Keratinocyte (primary cell): ENCODE data around the gene KDF1. TPM values are rescaled to one million over a fixed set of nuclear protein-coding genes. Genes with fewer than 3 reads are reported as not detected.

Experiments
- DNase-seq: peaks from one replicate; pipeline ENCODE4 v3.0.0-alpha.2; 2011; ENCODE audit warnings: low read depth, missing footprints, low spot score
- FAIRE-seq: peaks from 2 replicates; lab custom pipeline; 2011; peaks lifted over from hg19 to GRCh38; lab: Jason Lieb, UNC
- H2AFZ ChIP-seq: 2 replicates; pipeline ENCODE4 v1.6.0; 2012; ENCODE audit warnings: low read length, control low read depth, inconsistent platforms; ENCODE audit not compliant: control insufficient read depth
- H3K27ac ChIP-seq: 2 replicates; pipeline ENCODE4 v1.5.1; 2011; ENCODE audit warnings: low read length; ENCODE audit not compliant: control insufficient read depth, insufficient read depth
- H3K27me3 ChIP-seq: 3 replicates; pipeline ENCODE4 v1.6.0; 2011; ENCODE audit warnings: low read length; ENCODE audit not compliant: control insufficient read depth, insufficient read depth; ENCODE audit errors: extremely low read depth
- H3K36me3 ChIP-seq, 2 experiments: 2 replicates in 1 of 2; 3 replicates in 1 of 2; pipeline ENCODE4 v1.5.1; 2011; ENCODE audit warnings: low read length in 2 of 2, mild to moderate bottlenecking in 1 of 2; ENCODE audit not compliant: control insufficient read depth in 2 of 2, insufficient read depth in 2 of 2; ENCODE audit errors: extremely low read depth in 1 of 2
- H3K4me1 ChIP-seq: 3 replicates; pipeline ENCODE4 v1.5.1; 2011; ENCODE audit warnings: low read length; ENCODE audit not compliant: control insufficient read depth, insufficient read depth; ENCODE audit errors: extremely low read depth
- H3K4me2 ChIP-seq: 3 replicates; pipeline ENCODE4 v1.6.0; 2011; ENCODE audit warnings: low read depth, low read length; ENCODE audit not compliant: control insufficient read depth, insufficient read depth; ENCODE audit errors: extremely low read depth
- H3K4me3 ChIP-seq, 3 experiments: fragments of 200-600 bp in 1 of 3; sonication (generic) in 1 of 3; 2 replicates in 2 of 3; 3 replicates in 1 of 3; pipeline ENCODE4 v1.5.1; 2011 to 2016; ENCODE audit warnings: low read length in 3 of 3, mild to moderate bottlenecking in 3 of 3, control low read depth in 2 of 3, inconsistent platforms in 1 of 3, low read depth in 1 of 3, mixed read lengths in 1 of 3, mixed run types in 1 of 3, moderate library complexity in 1 of 3; ENCODE audit not compliant: control insufficient read depth in 2 of 3, insufficient read depth in 2 of 3; ENCODE audit errors: extremely low read depth in 1 of 3
- H3K79me2 ChIP-seq: 2 replicates; pipeline ENCODE4 v1.6.0; 2012; ENCODE audit warnings: low read length; ENCODE audit not compliant: control insufficient read depth, insufficient read depth
- H3K9ac ChIP-seq: 3 replicates; pipeline ENCODE4 v1.6.0; 2011; ENCODE audit warnings: low read length; ENCODE audit not compliant: control insufficient read depth, insufficient read depth; ENCODE audit errors: extremely low read depth
- H3K9me1 ChIP-seq: 3 replicates; pipeline ENCODE4 v1.6.0; 2011; ENCODE audit warnings: low read length; ENCODE audit not compliant: control insufficient read depth, insufficient read depth; ENCODE audit errors: extremely low read depth
- H3K9me3 ChIP-seq: 2 replicates; pipeline ENCODE4 v1.5.1; 2012; ENCODE audit warnings: low read depth, low read length; ENCODE audit not compliant: control insufficient read depth
- H4K20me1 ChIP-seq: 3 replicates; pipeline ENCODE4 v1.6.0; 2011; ENCODE audit warnings: low read length; ENCODE audit not compliant: control insufficient read depth, insufficient read depth; ENCODE audit errors: extremely low read depth
- CTCF ChIP-seq, 3 experiments: IDR thresholded peaks in 1 of 3; conservative IDR thresholded peaks in 1 of 3; optimal IDR thresholded peaks in 1 of 3; 2 replicates in 2 of 3; 3 replicates in 1 of 3; pipeline versions ENCODE3 to v1.5.1; 2011; ENCODE audit warnings: low read length in 3 of 3, mild to moderate bottlenecking in 3 of 3, moderate library complexity in 2 of 3, control low read depth in 1 of 3, inconsistent platforms in 1 of 3; ENCODE audit not compliant: insufficient read depth in 2 of 3; ENCODE audit errors: extremely low read depth in 1 of 3
- EZH2 ChIP-seq: IDR thresholded peaks from one replicate; pipeline ENCODE4 v1.6.1; 2012; ENCODE audit warnings: inconsistent platforms, mild to moderate bottlenecking, low read length, moderate library complexity
- dilution Hi-C: fragments of 300-500 bp; cut with MboI; formaldehyde crosslinking; loops from one replicate; pipeline ENCODE4 v1.7.0; 2020; ENCODE audit warnings: low sequenced_read_pairs; ENCODE audit not compliant: extremely low pct_ligation_motif_present
- polyA plus RNA-seq, 5 experiments: library from polyadenylated mRNA; depleted of rRNA in 3 of 5; stranded (reverse) in 3 of 5; stranded (forward) in 1 of 5; unstranded in 1 of 5; fragments of >200 nt; gene quantifications; 1 replicate in 1 of 5; 2 replicates in 3 of 5; 3 replicates in 1 of 5; pipeline versions ENCODE4 v1.2.1 to v1.2.3, GENCODE V29; 2011 to 2012; ENCODE audit warnings: missing spikeins in 2 of 5, low read depth in 1 of 5, low replicate concordance in 1 of 5

The KDF1 gene
- polyA plus RNA-seq, 1 donor (not counting 4 experiments of a cell fraction or from before 2014, with no cell fraction given) = 13.8 TPM

- Histone ChIP-seq H3K79me2 (peaks cover 40% of the 10 kb centered on the region), H3K9me3 (no peaks in the 10 kb centered on the region), H3K27ac (peak overlapping the region; percentile 90), H3K4me3 (peak overlapping the region; percentile 86 to 96 (median 89)), H3K9ac (peak overlapping the region; percentile 90), H3K36me3 (peaks cover 15 to 19% of the 10 kb centered on the region in 2 experiments), H4K20me1 (peaks cover 4% of the 10 kb centered on the region), H3K4me2 (peak overlapping the region; percentile 79), H3K27me3 (no peaks in the 10 kb centered on the region), H3K9me1 (no peaks in the 10 kb centered on the region), H3K4me1 (peaks cover 15% of the 10 kb centered on the region), H2AFZ (no peak overlapping the region)
- no peak for FAIRE-seq
- DNase-seq = no peak
- no peak for TF ChIP-seq EZH2
- TF ChIP-seq CTCF (optimal IDR thresholded peaks at IDR 0.05 in 1 of 3, IDR thresholded peaks at IDR 0.05 in 1 of 3, conservative IDR thresholded peaks at IDR 0.05 in 1 of 3; ENCODE audit: extremely low read depth in 1 of 3, insufficient read depth in 2 of 3, low read length in 3 of 3) = no peak
- dilution Hi-C loops = no loop called here
These were observed 37.9 kb downstream of the KDF1 start for GRCh38 chr1:26922431-26922729.

GRCh38 chr1:26921540-26922430 is 38.5 kb downstream of the KDF1 start, which contains the start of gene NUDC:
Gene NUDC (plus strand): TSS chr1:26921743. CDS start chr1:26921849, 106 bp downstream.
- peak; percentile 77 for FAIRE-seq
- Histone ChIP-seq H2AFZ (peak within 1 kb of the TSS; percentile 90), H3K27me3 (no peaks in the 10 kb centered on the region), H3K79me2 (peaks cover 37% of the 10 kb centered on the region), H3K27ac (peak within 1 kb of the TSS; percentile 90), H3K9ac (peak within 1 kb of the TSS; percentile 90), H3K36me3 (peaks cover 10 to 19% of the 10 kb centered on the region in 2 experiments), H3K4me1 (peaks cover 15% of the 10 kb centered on the region), H3K9me1 (no peaks in the 10 kb centered on the region), H3K4me3 (peak within 1 kb of the TSS; percentile 86 to 96 (median 89)), H4K20me1 (peaks cover 4% of the 10 kb centered on the region), H3K9me3 (no peaks in the 10 kb centered on the region), H3K4me2 (peak within 1 kb of the TSS; percentile 79)
- dilution Hi-C loops = no loop called here
- TF ChIP-seq CTCF (optimal IDR thresholded peaks at IDR 0.05 in 1 of 3, IDR thresholded peaks at IDR 0.05 in 1 of 3, conservative IDR thresholded peaks at IDR 0.05 in 1 of 3; ENCODE audit: extremely low read depth in 1 of 3, insufficient read depth in 2 of 3, low read length in 3 of 3) (no peak), EZH2 (no peak)
- DNase-seq = peak; percentile 58
